Lower leg skin (tissue), 3 donors: Measurements from ENCODE around the gene RASSF1.

ENCODE experiments used
- CTCF ChIP-seq, 3 donors: fragments of 450-650 bp; IDR thresholded peaks; one replicate each; pipeline ENCODE4 v1.5.1; 2016; ENCODE audit warnings: antibody characterized with exemption in 3 of 3, mild to moderate bottlenecking in 3 of 3, moderate library complexity in 2 of 3
- POLR2A ChIP-seq, 2 donors: fragments of 450-650 bp; IDR thresholded peaks; one replicate each; pipeline ENCODE4 v1.6.1; 2016 to 2017; ENCODE audit warnings: antibody characterized with exemption in 2 of 2, mild to moderate bottlenecking in 1 of 2, moderate library complexity in 1 of 2

- TF ChIP-seq CTCF (IDR thresholded peaks at IDR 0.05) (no peak), POLR2A (IDR thresholded peaks at IDR 0.05) (no peak)
These were observed 23.9 kb downstream of the RASSF1 start for GRCh38 chr3:50316657-50317242.
